DOHH2 (cell line): ENCODE data around the gene CFAP74.
A peak's percentile ranks its signal among the peaks of the same experiment; 100 is the strongest.

ENCODE experiments used
- H3F3A ChIP-seq: fragments of 200-600 bp; sonication (generic), shearing (Covaris generic); 2 replicates; pipeline ENCODE4 v1.6.0; 2016; ENCODE audit warnings: antibody characterized with exemption, mild to moderate bottlenecking; ENCODE audit not compliant: control insufficient read depth, insufficient read depth
- H3K27ac ChIP-seq: fragments of 200-600 bp; sonication (generic); 2 replicates; pipeline ENCODE4 v1.5.1; 2014; ENCODE audit warnings: low read depth, mild to moderate bottlenecking, low read length, moderate library complexity
- H3K27me3 ChIP-seq: fragments of 200-600 bp; sonication (generic); 2 replicates; pipeline ENCODE4 v1.6.1; 2014; ENCODE audit warnings: mild to moderate bottlenecking, low read length, mixed read lengths; ENCODE audit not compliant: control insufficient read depth
- H3K36me3 ChIP-seq: fragments of 200-600 bp; sonication (generic); 2 replicates; pipeline ENCODE4 v1.6.1; 2014; ENCODE audit warnings: mild to moderate bottlenecking, low read length, moderate library complexity, mixed read lengths; ENCODE audit not compliant: control insufficient read depth
- H3K4me1 ChIP-seq: fragments of 200-600 bp; sonication (generic); 2 replicates; pipeline ENCODE4 v1.6.1; 2014; ENCODE audit warnings: mild to moderate bottlenecking, low read length, mixed read lengths; ENCODE audit not compliant: control insufficient read depth
- H3K4me2 ChIP-seq: fragments of 200-600 bp; sonication (generic); 2 replicates; pipeline ENCODE4 v1.6.0; 2014; ENCODE audit warnings: mild to moderate bottlenecking, low read length, moderate library complexity
- H3K4me3 ChIP-seq: fragments of 200-600 bp; sonication (generic); 2 replicates; pipeline ENCODE4 v1.5.1; 2014; ENCODE audit warnings: mild to moderate bottlenecking, low read length, mixed read lengths
- H3K79me2 ChIP-seq: fragments of 200-600 bp; sonication (generic); 2 replicates; pipeline ENCODE4 v1.6.1; 2014; ENCODE audit warnings: mild to moderate bottlenecking, low read length, mixed read lengths; ENCODE audit not compliant: control insufficient read depth
- H3K9me2 ChIP-seq: fragments of 200-600 bp; sonication (generic); replicated peaks from 2 replicates; pipeline ENCODE4 v1.6.1; 2014; ENCODE audit warnings: mild to moderate bottlenecking, low read length, mixed read lengths; ENCODE audit not compliant: control insufficient read depth
- H3K9me3 ChIP-seq: fragments of 200-600 bp; sonication (generic); 2 replicates; pipeline ENCODE4 v1.6.1; 2014; ENCODE audit warnings: antibody characterized with exemption, low read length, mixed read lengths; ENCODE audit not compliant: control insufficient read depth, insufficient read depth
- H4K20me1 ChIP-seq: fragments of 200-600 bp; sonication (generic); 2 replicates; pipeline ENCODE4 v1.6.0; 2014; ENCODE audit warnings: low read depth, mild to moderate bottlenecking, antibody characterized with exemption, low read length, moderate library complexity; ENCODE audit not compliant: control insufficient read depth, insufficient read depth
- CTCF ChIP-seq: fragments of 200-600 bp; sonication (generic); IDR thresholded peaks from one replicate; pipeline ENCODE4 v1.5.1; 2014; ENCODE audit warnings: antibody characterized with exemption, mild to moderate bottlenecking, low read depth, low read length; ENCODE audit not compliant: poor library complexity, severe bottlenecking
- EZH2phosphoT487 ChIP-seq: fragments of 200-600 bp; sonication (generic); IDR thresholded peaks from 2 replicates; pipeline ENCODE4 v1.6.1; 2017; ENCODE audit warnings: borderline replicate concordance, mild to moderate bottlenecking, antibody characterized with exemption, low read length, moderate library complexity, mixed read lengths

Gene CFAP74

GRCh38 chr1:1921459-1921862 lies 82.1 kb downstream of the CFAP74 start:
- no peaks in the 10 kb centered on the region for H3K9me2 ChIP-seq
- TF ChIP-seq EZH2phosphoT487 (no peak), CTCF (no peak)
- no peak overlapping the region for H3K27ac ChIP-seq
- H3K27me3 ChIP-seq = peaks cover 7% of the 10 kb centered on the region; the same call in 1 of the 2 replicates
- no peaks in the 10 kb centered on the region for H3K36me3 ChIP-seq
- H3K4me2 ChIP-seq = no peak overlapping the region
- H3K4me3 ChIP-seq = no peak overlapping the region
- H3K79me2 ChIP-seq = no peaks in the 10 kb centered on the region
- no peaks in the 10 kb centered on the region for H3K9me3 ChIP-seq
- H4K20me1 ChIP-seq = no peaks in the 10 kb centered on the region
- peaks cover 14% of the 10 kb centered on the region for H3K4me1 ChIP-seq
- no peaks in the 10 kb centered on the region for H3F3A ChIP-seq

GRCh38 chr1:1920608-1921458 lies 82.8 kb downstream of the CFAP74 start:
- no peaks in the 10 kb centered on the region for H3K79me2 ChIP-seq
- H3F3A ChIP-seq = no peaks in the 10 kb centered on the region
- H3K4me1 ChIP-seq = peaks cover 14% of the 10 kb centered on the region
- H4K20me1 ChIP-seq = no peaks in the 10 kb centered on the region
- H3K36me3 ChIP-seq = no peaks in the 10 kb centered on the region
- H3K4me3 ChIP-seq = no peak overlapping the region
- no peaks in the 10 kb centered on the region for H3K9me3 ChIP-seq
- no peak overlapping the region for H3K27ac ChIP-seq
- H3K27me3 ChIP-seq = peaks cover 7% of the 10 kb centered on the region; the same call in 1 of the 2 replicates
- TF ChIP-seq EZH2phosphoT487 = no peak
- no peak for TF ChIP-seq CTCF
- H3K4me2 ChIP-seq = no peak overlapping the region
- H3K9me2 ChIP-seq = no peaks in the 10 kb centered on the region

- Histone ChIP-seq H3K4me2 (peak overlapping the region; percentile 83), H3K79me2 (no peaks in the 10 kb centered on the region), H4K20me1 (no peaks in the 10 kb centered on the region), H3K4me1 (peaks cover 14% of the 10 kb centered on the region), H3K4me3 (peak overlapping the region; percentile 48), H3K36me3 (no peaks in the 10 kb centered on the region), H3K27ac (no peak overlapping the region), H3K27me3 (peaks cover 7% of the 10 kb centered on the region; the same call in 1 of the 2 replicates), H3F3A (no peaks in the 10 kb centered on the region), H3K9me3 (no peaks in the 10 kb centered on the region), H3K9me2 (no peaks in the 10 kb centered on the region)
- TF ChIP-seq CTCF (no peak), EZH2phosphoT487 (no peak)
These were observed 83.5 kb downstream of the CFAP74 start for GRCh38 chr1:1920057-1920607.
